ENCODE results near the gene FBXO31.

Gene FBXO31

GRCh38 chr16:87339086-87339723, 44.4 kb downstream of the FBXO31 start:
- no peak for DNase-seq

GRCh38 chr16:87338155-87338765, 45.3 kb downstream of the FBXO31 start:
- no peak for DNase-seq

- DNase-seq: no peak
Measured at GRCh38 chr16:87337262-87337771, 46.3 kb downstream of the FBXO31 start.

- DNase-seq: no peak
Measured at GRCh38 chr16:87336434-87337240, 46.9 kb downstream of the FBXO31 start.

GRCh38 chr16:87335625-87336433, 47.7 kb downstream of the FBXO31 start:
- DNase-seq: no peak

- DNase-seq: no peak
Measured at GRCh38 chr16:87334651-87335624, 48.6 kb downstream of the FBXO31 start.

- DNase-seq: no peak
Measured at GRCh38 chr16:87333581-87334331, 49.8 kb downstream of the FBXO31 start.

GRCh38 chr16:87333101-87333500, 50.5 kb downstream of the FBXO31 start:
- no peak for DNase-seq

- no peak for DNase-seq
Measured at GRCh38 chr16:87332150-87332549, 51.4 kb downstream of the FBXO31 start.

GRCh38 chr16:87331241-87331801, 52.3 kb downstream of the FBXO31 start:
- no peak for DNase-seq

- no peak for DNase-seq
Measured at GRCh38 chr16:87330646-87331045, 52.9 kb downstream of the FBXO31 start.

GRCh38 chr16:87330257-87330624, 53.3 kb downstream of the FBXO31 start:
- no peak for DNase-seq

GRCh38 chr16:87329436-87330256, 53.9 kb downstream of the FBXO31 start:
- no peak for DNase-seq

- no peak for DNase-seq
Measured at GRCh38 chr16:87328846-87329245, 54.7 kb downstream of the FBXO31 start.

- no peak for DNase-seq
Measured at GRCh38 chr16:87327798-87328495, 55.6 kb downstream of the FBXO31 start.

- no peak for DNase-seq
Measured at GRCh38 chr16:87326151-87326571, 57.4 kb downstream of the FBXO31 start.

- DNase-seq: no peak
Measured at GRCh38 chr16:87325423-87325858, 58.1 kb downstream of the FBXO31 start.

GRCh38 chr16:87324411-87325275, 58.9 kb downstream of the FBXO31 start:
- peak in 1 of 2 donors; percentile 23 for DNase-seq

Data from stimulated activated CD4-positive, alpha-beta T cell treated with anti-CD3 and anti-CD28 coated beads, Interleukin-2, amount 100 ng/mL, for 48 hours (primary cell).